HG02943 (cell line): ENCODE measurements around the gene TENM4.

ENCODE experiments used
- ATAC-seq: cut with Tn5 transposase; IDR thresholded peaks from one replicate; pipeline ENCODE4 v1.9.1; 2021; ENCODE audit warnings: mild to moderate bottlenecking, low read depth, moderate library complexity; ENCODE audit not compliant: unreplicated experiment

The TENM4 gene

GRCh38 chr11:79312617-79313529, 128.0 kb downstream of the TENM4 start:
- ATAC-seq: no peak

DNA sequence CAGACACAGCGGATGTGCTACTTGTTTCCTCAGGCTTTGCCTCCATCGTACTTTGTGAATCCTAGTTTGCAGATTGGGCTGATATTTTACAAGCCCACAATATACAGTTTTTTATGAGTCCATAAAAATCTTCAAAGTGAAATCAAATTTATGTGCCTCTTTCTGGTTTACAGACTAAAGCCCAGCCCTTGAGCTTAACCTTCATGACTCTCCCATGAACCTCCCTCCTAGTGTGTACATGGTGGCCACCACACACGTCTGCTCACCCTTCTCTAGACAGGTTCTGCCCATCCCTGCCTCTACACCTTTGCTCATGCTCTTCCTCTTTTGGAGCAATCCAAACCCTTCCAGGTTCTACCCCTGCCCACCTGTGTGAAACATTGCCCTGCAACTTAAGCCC, 129.4 kb downstream of the TENM4 start:
- no peak for ATAC-seq

GRCh38 chr11:79309407-79309806, 131.4 kb downstream of the TENM4 start:
- ATAC-seq: no peak

- no peak for ATAC-seq
Measured at GRCh38 chr11:79308429-79308828, 132.4 kb downstream of the TENM4 start.

- no peak for ATAC-seq
Measured at GRCh38 chr11:79304599-79305212, 136.1 kb downstream of the TENM4 start.

- ATAC-seq: no peak
Measured at GRCh38 chr11:79296141-79296540, 144.7 kb downstream of the TENM4 start.

- ATAC-seq: no peak
Measured at GRCh38 chr11:79294845-79295731, 145.7 kb downstream of the TENM4 start.

DNA sequence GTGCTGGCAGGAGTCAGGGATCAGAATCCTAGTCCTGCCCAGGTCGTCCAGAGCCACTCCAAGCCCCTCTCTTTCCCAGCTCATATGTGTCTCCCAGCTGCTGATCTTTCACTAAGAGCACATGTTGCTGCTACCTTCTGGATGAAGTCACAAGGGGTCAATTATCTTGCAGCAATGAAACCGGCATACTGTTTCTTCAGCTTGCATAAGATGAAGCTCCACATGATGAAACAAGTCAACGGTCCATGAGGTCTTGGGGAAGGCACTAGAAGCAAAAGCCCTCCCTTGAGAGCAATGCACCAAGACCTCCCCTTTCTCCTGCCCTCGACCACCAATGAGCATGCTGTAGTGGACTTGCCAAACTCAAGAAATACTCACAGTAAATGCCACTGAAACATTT, 148.9 kb downstream of the TENM4 start:
- no peak for ATAC-seq

DNA sequence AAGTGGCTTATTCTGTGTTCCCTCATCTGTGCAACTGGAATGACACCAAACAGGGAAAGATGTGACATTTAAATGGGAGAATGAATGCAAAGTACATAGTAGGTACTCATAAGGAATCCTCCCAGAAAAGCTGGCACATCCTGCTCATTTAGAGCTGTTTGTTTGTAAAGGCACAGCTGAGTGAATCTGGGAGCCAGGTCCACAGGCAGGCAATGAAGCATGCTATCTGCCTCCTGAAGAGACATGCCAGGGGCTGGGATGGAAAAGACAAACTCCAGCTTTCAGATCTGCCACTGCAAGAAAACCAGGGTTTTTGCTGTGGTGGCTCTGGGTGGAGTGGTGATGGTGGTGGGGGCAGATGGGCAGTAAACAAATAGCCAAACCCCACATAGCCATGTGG, 150.1 kb downstream of the TENM4 start:
- no peak for ATAC-seq

DNA sequence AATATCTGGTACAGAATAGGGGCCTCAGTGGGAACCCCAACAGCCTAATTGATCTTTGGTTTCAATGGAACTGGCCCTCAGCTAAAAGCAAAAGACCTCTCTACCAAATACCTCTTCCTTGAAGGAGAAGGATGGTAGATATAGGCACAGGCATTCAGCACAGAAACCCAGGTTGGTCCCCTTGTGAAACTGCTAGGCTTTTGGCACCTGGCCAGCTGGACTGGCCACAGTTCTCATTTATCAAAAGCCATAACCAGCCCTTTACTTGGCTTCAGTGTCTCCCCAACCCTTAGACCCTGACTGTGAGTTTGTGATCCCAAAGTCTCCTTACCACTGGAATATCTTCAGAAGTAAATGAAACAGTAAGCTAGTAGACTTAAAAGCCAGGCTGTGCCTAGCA, 152.9 kb downstream of the TENM4 start:
- ATAC-seq: no peak

DNA sequence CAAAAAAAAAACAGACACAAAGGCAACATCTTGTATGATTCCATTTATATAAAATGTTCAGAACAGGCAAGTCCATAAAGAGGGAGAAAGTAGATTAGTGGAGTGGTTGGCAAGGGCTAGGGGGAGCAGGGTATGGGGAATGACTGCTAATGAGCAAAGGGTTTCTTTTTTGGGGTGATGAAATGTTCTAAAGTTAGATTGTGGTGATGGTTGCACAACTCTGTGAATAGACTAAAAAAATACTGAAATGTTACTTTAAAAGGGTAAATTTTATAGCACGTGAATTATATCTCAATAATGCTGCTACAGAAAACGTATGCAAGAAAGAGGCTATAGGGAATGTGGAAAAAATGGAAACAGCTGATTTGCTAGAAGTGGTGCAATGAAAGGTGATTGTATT, 155.1 kb downstream of the TENM4 start:
- ATAC-seq: no peak

GRCh38 chr11:79276736-79277325, 164.0 kb downstream of the TENM4 start:
- no peak for ATAC-seq

- ATAC-seq: no peak
Measured at GRCh38 chr11:79274636-79275331, 166.0 kb downstream of the TENM4 start.

DNA sequence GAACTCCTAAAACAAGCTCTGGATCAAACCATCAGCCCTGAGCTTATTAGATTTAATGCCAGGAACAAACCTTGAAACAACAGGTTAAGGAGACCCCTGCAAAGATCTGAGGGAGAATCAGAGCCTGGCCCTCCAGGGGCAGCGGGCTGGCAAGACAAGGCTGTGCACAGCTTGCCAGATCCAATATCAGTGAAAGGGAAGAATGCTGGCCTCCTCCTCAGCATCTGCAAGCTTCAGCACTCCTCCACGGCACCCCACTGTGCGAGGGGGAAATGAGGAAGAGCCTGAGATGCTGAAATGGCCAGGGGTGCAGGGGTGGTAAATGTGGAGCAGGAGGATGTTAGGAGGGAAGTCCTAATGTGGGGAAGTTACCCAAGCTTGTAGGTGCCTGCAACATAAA, 167.0 kb downstream of the TENM4 start:
- no peak for ATAC-seq

GRCh38 chr11:79269611-79270307, 171.1 kb downstream of the TENM4 start:
- no peak for ATAC-seq

- no peak for ATAC-seq
Measured at GRCh38 chr11:79266396-79266795, 174.4 kb downstream of the TENM4 start.

GRCh38 chr11:79265756-79266322, 175.0 kb downstream of the TENM4 start:
- no peak for ATAC-seq

DNA sequence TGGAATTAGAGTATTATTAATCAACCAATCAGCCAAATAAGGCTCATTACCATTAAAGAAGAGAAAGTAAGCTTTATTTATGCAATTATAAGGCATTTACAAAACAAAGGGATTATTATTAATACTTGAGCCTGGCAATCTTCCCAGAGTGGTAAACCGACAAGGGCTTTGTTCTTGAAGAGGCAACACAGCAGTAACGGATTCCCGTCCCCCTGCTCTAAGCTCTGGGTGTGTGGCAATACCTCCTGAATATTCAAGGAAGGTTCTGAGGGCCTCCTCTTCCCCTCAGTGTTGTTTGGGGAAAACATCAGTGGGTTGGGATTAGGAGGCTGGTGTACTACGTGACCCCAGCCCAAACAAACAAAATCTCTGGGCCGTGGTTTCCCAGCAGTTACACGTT, 176.5 kb downstream of the TENM4 start:
- no peak for ATAC-seq

DNA sequence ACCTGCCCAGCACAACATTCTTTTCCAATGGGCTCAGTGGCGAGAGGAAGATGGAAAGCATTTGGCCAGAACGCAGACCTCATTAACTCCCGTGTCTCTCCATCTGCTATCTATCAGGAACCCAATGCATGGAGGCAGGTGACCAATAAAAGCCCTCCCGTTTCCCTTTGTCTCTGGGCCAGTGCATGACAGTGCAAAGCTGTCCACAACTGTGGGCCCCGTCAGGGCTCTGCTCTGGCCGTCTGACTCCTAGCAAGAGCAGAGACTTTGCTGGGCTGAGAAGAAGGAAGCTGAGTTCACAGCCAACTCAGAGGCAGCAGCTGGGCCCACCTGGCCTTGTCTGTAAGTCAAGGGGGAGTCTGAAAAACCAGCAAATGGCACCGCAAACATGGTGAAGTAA, 177.8 kb downstream of the TENM4 start:
- ATAC-seq: no peak
